ENCODE results near the gene APOBEC2. TPM values are rescaled to one million over a fixed set of nuclear protein-coding genes. Genes with fewer than 3 reads are reported as not detected.

Gene APOBEC2
- total and polyA plus RNA-seq, 9 of the 15 experiments (the other 6 are each of a cell fraction or from before 2014, with no cell fraction given): 0.25 to 1.6 TPM; not detected in 7

- TF ChIP-seq HOMEZ (CRISPR knock-in tag; IDR thresholded peaks at IDR 0.05) (no peak), TRIM24 (IDR thresholded peaks at IDR 0.05) (no peak), ZNF41 (CRISPR knock-in tag; conservative IDR thresholded peaks at IDR 0.05) (no peak), ZNF277 (CRISPR knock-in tag; IDR thresholded peaks at IDR 0.05; ENCODE audit: borderline replicate concordance) (no peak), HSF4 (CRISPR knock-in tag; IDR thresholded peaks at IDR 0.05; ENCODE audit: borderline replicate concordance) (no peak), ZNF134 (CRISPR knock-in tag; conservative IDR thresholded peaks at IDR 0.05) (0 out of 2 replicates have a peak, but pooled peaks have one; percentile 37), KLF1 (tag; IDR thresholded peaks at IDR 0.05) (no peak), HMG20A (CRISPR knock-in tag; conservative IDR thresholded peaks at IDR 0.05) (no peak), FIP1L1 (IDR thresholded peaks at IDR 0.05; ENCODE audit: low read depth, low read length, poor library complexity, severe bottlenecking) (no peak), ZNF507 (tag; conservative IDR thresholded peaks at IDR 0.05) (no peak), MED1 (CRISPR knock-in tag; IDR thresholded peaks at IDR 0.05; ENCODE audit: borderline replicate concordance) (no peak), SIN3A (IDR thresholded peaks at IDR 0.05; ENCODE audit: borderline replicate concordance in 2 of 2, control insufficient read depth in 1 of 2, low read depth in 2 of 2, low read length in 2 of 2) (no peak), MLLT1 (IDR thresholded peaks at IDR 0.05) (no peak), FOXK1 (CRISPR knock-in tag; IDR thresholded peaks at IDR 0.05; ENCODE audit: borderline replicate concordance) (no peak), ATF4 (CRISPR knock-in tag; IDR thresholded peaks at IDR 0.05) (no peak), CREB3L1 (IDR thresholded peaks at IDR 0.05; ENCODE audit: borderline replicate concordance, low read depth) (no peak)
- TF ChIP-seq, protein P1, sequence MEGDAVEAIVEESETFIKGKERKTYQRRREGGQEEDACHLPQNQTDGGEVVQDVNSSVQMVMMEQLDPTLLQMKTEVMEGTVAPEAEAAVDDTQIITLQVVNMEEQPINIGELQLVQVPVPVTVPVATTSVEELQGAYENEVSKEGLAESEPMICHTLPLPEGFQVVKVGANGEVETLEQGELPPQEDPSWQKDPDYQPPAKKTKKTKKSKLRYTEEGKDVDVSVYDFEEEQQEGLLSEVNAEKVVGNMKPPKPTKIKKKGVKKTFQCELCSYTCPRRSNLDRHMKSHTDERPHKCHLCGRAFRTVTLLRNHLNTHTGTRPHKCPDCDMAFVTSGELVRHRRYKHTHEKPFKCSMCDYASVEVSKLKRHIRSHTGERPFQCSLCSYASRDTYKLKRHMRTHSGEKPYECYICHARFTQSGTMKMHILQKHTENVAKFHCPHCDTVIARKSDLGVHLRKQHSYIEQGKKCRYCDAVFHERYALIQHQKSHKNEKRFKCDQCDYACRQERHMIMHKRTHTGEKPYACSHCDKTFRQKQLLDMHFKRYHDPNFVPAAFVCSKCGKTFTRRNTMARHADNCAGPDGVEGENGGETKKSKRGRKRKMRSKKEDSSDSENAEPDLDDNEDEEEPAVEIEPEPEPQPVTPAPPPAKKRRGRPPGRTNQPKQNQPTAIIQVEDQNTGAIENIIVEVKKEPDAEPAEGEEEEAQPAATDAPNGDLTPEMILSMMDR (IDR thresholded peaks at IDR 0.05 in 2 of 3, conservative IDR thresholded peaks at IDR 0.05 in 1 of 3; ENCODE audit: insufficient read depth in 2 of 3, low read depth in 1 of 3, low read length in 3 of 3): peak; percentile 85 to 96 (median 91)
Observed at GRCh38 chr6:41039060-41039998, 13.7 kb upstream of the APOBEC2 start, which contains the start of gene UNC5CL (continued).

Measured in K562 (cell line).